ENCODE data around the gene LONRF3. TPM values are rescaled to one million over a fixed set of nuclear protein-coding genes. Genes with fewer than 3 reads are reported as not detected.

Gene LONRF3
- total RNA-seq, 1 donor from 2014 or later, result 0.30 TPM

DNA sequence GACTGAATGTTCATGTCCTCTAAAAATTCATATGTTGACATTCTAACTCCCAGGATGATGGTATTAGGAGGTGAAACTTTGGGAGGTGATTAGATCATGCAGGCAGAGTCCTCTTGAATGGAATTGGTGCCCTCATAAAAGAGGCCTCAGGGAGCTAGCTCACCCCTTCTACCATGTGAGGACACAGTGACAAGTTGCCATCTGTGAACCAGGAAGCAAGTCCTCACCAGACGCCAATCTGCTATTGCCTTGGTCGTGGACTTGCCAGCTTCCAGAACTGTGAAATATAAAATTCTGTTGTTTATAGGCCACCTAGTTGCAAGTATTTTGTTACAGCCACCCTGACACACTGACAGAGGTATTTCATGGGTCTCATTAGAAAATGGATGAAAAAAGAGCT lies 28.5 kb upstream of the LONRF3 start:
- Mint-ChIP-seq H3K27ac (ENCODE audit: unreplicated experiment) (no peak overlapping the region), H3K9me3 (peaks cover 4% of the 10 kb centered on the region), H3K27me3 (ENCODE audit: low read depth) (peaks cover 2% of the 10 kb centered on the region), H3K4me3 (no peak overlapping the region), H3K36me3 (ENCODE audit: low read depth) (peaks cover 6% of the 10 kb centered on the region), H3K4me1 (no peaks in the 10 kb centered on the region)
- TF ChIP-seq, protein P1, sequence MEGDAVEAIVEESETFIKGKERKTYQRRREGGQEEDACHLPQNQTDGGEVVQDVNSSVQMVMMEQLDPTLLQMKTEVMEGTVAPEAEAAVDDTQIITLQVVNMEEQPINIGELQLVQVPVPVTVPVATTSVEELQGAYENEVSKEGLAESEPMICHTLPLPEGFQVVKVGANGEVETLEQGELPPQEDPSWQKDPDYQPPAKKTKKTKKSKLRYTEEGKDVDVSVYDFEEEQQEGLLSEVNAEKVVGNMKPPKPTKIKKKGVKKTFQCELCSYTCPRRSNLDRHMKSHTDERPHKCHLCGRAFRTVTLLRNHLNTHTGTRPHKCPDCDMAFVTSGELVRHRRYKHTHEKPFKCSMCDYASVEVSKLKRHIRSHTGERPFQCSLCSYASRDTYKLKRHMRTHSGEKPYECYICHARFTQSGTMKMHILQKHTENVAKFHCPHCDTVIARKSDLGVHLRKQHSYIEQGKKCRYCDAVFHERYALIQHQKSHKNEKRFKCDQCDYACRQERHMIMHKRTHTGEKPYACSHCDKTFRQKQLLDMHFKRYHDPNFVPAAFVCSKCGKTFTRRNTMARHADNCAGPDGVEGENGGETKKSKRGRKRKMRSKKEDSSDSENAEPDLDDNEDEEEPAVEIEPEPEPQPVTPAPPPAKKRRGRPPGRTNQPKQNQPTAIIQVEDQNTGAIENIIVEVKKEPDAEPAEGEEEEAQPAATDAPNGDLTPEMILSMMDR (conservative IDR thresholded peaks at IDR 0.05), result no peak
- no peak for DNase-seq (ENCODE audit: low read depth, low spot score)

DNA sequence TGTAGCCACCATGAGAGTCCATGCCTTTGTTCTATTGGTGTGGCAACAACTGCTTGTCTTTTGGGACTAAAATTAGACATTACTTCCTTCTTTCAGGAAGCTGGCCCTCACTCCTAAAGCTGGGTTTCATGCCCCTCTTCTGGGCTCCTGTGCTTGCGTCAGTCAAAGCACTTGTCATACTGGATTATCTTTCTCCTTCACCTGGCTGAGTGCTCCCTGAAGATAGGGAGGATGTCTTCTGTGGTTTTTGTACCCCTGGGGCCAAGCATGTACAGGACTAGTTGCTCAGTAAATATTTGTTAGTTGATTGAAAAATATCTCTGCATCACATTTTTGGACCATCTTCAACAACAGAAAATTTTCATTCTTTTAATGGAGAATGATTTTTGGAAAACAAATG lies 26.1 kb upstream of the LONRF3 start:
- H3K27ac Mint-ChIP-seq (ENCODE audit: unreplicated experiment), result no peak overlapping the region
- TF ChIP-seq, protein P1 (conservative IDR thresholded peaks at IDR 0.05), result no peak
- no peak for DNase-seq (ENCODE audit: low read depth, low spot score)
- H3K27me3 Mint-ChIP-seq (ENCODE audit: low read depth), result no peaks in the 10 kb centered on the region
- no peaks in the 10 kb centered on the region for H3K4me1 Mint-ChIP-seq
- no peaks in the 10 kb centered on the region for H3K9me3 Mint-ChIP-seq
- no peak overlapping the region for H3K4me3 Mint-ChIP-seq
- peaks cover 2% of the 10 kb centered on the region for H3K36me3 Mint-ChIP-seq (ENCODE audit: low read depth)

DNA sequence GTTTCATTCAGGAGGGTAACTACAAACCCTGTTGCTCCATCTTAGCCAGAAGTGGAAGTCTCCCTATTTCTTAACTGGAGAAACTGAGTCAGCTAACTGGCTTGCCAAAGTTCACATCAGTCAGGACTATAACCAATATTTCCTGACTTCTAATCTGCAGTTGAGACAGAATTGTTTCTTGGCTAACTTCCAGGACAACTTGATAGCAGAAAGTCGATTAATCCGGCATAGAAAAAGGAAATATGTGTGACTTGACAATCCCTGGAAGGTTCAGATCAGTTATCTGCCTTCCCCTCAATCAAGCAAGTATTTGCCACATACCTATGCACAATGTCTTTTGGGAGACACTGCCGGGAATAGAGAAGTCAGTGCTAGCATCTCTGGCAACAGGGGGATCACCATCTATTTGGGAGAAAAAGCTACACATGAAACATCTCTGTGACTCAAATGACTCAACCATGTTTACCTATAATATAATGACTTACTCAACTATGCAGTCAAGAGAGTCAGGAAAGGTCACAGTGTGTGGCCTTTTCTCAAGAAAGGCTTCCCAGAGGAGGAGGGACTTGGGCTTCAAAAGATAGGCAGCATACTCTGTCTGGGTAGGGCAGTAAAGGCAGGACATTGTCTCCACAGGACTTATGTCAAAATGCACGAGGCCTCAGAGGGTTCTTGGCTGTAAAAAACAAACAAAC lies 12.4 kb upstream of the LONRF3 start:
- Mint-ChIP-seq H3K27me3 (ENCODE audit: low read depth) (peaks cover 14% of the 10 kb centered on the region), H3K4me1 (no peaks in the 10 kb centered on the region)

DNA sequence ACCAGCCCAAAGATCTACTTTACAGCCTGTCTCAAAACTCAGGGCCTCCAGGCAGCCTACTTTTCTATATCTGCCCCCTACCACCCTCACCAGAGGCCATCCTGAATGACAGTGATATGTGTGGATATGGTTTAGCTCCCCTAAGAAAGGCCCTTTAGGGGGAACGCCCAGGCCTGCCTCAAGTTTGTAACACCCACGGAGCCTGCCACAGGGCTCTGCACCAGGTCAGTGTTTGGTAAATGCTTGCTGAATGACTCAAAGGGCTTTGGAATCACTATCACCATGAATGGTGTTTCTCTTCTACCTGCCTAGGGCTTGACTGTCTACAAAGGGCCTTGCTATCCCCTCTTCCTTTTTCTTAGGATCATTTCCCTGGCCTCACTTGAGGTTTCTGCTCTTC lies 11.3 kb upstream of the LONRF3 start:
- Mint-ChIP-seq H3K4me3 (no peak overlapping the region), H3K36me3 (ENCODE audit: low read depth) (no peaks in the 10 kb centered on the region), H3K9me3 (no peaks in the 10 kb centered on the region), H3K4me1 (no peaks in the 10 kb centered on the region), H3K27ac (ENCODE audit: unreplicated experiment) (no peak overlapping the region), H3K27me3 (ENCODE audit: low read depth) (peaks cover 26% of the 10 kb centered on the region)
- no peak for DNase-seq (ENCODE audit: low read depth, low spot score)
- TF ChIP-seq, protein P1 (conservative IDR thresholded peaks at IDR 0.05), result no peak

More for the DNA sequence above, 12.4 kb upstream of the LONRF3 start:
- no peak for DNase-seq (ENCODE audit: low read depth, low spot score)
- TF ChIP-seq, protein P1 (conservative IDR thresholded peaks at IDR 0.05), result no peak
- Mint-ChIP-seq H3K27ac (ENCODE audit: unreplicated experiment) (no peak overlapping the region), H3K36me3 (ENCODE audit: low read depth) (no peaks in the 10 kb centered on the region), H3K4me3 (no peak overlapping the region), H3K9me3 (no peaks in the 10 kb centered on the region)

DNA sequence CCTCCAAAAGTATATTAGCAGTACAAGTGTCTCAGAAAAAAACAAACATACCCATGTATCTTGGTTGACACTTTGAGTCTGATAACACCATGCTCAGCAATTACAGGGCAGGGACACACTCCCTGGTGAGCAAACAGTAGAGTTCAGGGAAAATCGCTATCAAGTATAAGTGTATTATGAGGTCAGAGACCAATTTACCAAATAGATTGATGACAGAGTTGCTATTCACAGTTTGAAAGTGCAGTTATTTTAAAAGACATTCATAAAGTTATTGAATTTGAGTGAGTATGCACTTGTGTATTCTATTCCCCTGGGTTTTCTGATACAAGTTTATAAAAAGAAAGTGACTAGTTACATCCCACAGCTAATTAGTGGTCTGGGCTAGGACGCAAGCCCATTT lies 10.2 kb upstream of the LONRF3 start:
- DNase-seq (ENCODE audit: low read depth, low spot score), result no peak
- Mint-ChIP-seq H3K4me1 (no peaks in the 10 kb centered on the region), H3K4me3 (no peak overlapping the region), H3K36me3 (ENCODE audit: low read depth) (no peaks in the 10 kb centered on the region), H3K27ac (ENCODE audit: unreplicated experiment) (no peak overlapping the region), H3K9me3 (no peaks in the 10 kb centered on the region), H3K27me3 (ENCODE audit: low read depth) (peaks cover 33% of the 10 kb centered on the region)
- TF ChIP-seq, protein P1 (conservative IDR thresholded peaks at IDR 0.05), result no peak

Data from neural crest cell (in vitro differentiated cells).